ENCODE measurements around the gene ATP13A1.

Gene ATP13A1

GRCh38 chr19:19619849-19620210 lies 43.6 kb downstream of the ATP13A1 start:
- Histone ChIP-seq H3K4me3 (ENCODE audit: low read depth, low read length) (no peak overlapping the region), H3K9ac (ENCODE audit: low read length) (no peak overlapping the region), H3K23ac (ENCODE audit: low read length) (no peak overlapping the region), H2AFZ (ENCODE audit: insufficient read depth, low read length, poor library complexity) (no peak overlapping the region), H3K9me3 (ENCODE audit: insufficient read depth, low read depth, low read length) (no peaks in the 10 kb centered on the region), H3K4me1 (ENCODE audit: control insufficient read depth in 1 of 2, insufficient read depth in 2 of 2, low read length in 2 of 2) (peaks cover 3 to 6% of the 10 kb centered on the region in 2 experiments), H2BK120ac (ENCODE audit: insufficient read depth, low read length, poor library complexity) (no peak overlapping the region), H4K8ac (ENCODE audit: low read depth, low read length) (no peak overlapping the region), H4K12ac (ENCODE audit: low read depth, low read length) (no peak overlapping the region), H3K18ac (ENCODE audit: low read length) (no peak overlapping the region), H2BK12ac (ENCODE audit: low read length) (no peak overlapping the region), H3K4ac (ENCODE audit: low read depth, low read length) (no peak overlapping the region), H3K27ac (ENCODE audit: low read depth, low read length) (no peak overlapping the region), H3K79me2 (ENCODE audit: control insufficient read depth, insufficient read depth, low read length, poor library complexity) (no peaks in the 10 kb centered on the region), H3K79me1 (ENCODE audit: low read length) (no peaks in the 10 kb centered on the region), H2BK5ac (ENCODE audit: low read depth, low read length, poor library complexity) (no peak overlapping the region), H4K91ac (ENCODE audit: low read depth, low read length) (no peak overlapping the region), H3K14ac (ENCODE audit: low read length) (no peak overlapping the region), H3K4me2 (ENCODE audit: low read length) (no peak overlapping the region), H2AK5ac (ENCODE audit: low read length) (no peak overlapping the region), H3K36me3 (ENCODE audit: control insufficient read depth in 1 of 2, insufficient read depth in 2 of 2, low read length in 2 of 2) (peaks cover 14 to 18% of the 10 kb centered on the region in 2 experiments), H3K27me3 (ENCODE audit: insufficient read depth, low read length) (no peaks in the 10 kb centered on the region)
- no CpG with 5 or more reads among the region's 7 CpGs for WGBS (ENCODE audit: extremely low coverage, insufficient coverage, insufficient read length)
- DNase-seq: peak in 1 of 2 donors; percentile 69

- H3K4me3 ChIP-seq (ENCODE audit: low read depth, low read length): no peak overlapping the region
- H2BK5ac ChIP-seq (ENCODE audit: low read depth, low read length, poor library complexity): no peak overlapping the region
- H3K9ac ChIP-seq (ENCODE audit: low read length): no peak overlapping the region
- no peak overlapping the region for H2AK5ac ChIP-seq (ENCODE audit: low read length)
- WGBS (ENCODE audit: extremely low coverage, insufficient coverage, insufficient read length): no CpG with 5 or more reads among the region's 21 CpGs
- no peak for DNase-seq
- H3K4me2 ChIP-seq (ENCODE audit: low read length): peak overlapping the region; percentile 97
- no peak overlapping the region for H3K14ac ChIP-seq (ENCODE audit: low read length)
- H3K79me1 ChIP-seq (ENCODE audit: low read length): no peaks in the 10 kb centered on the region
- no peak overlapping the region for H3K23ac ChIP-seq (ENCODE audit: low read length)
- no peak overlapping the region for H2AFZ ChIP-seq (ENCODE audit: insufficient read depth, low read length, poor library complexity)
- H4K12ac ChIP-seq (ENCODE audit: low read depth, low read length): no peak overlapping the region
- H4K91ac ChIP-seq (ENCODE audit: low read depth, low read length): no peak overlapping the region
- H4K8ac ChIP-seq (ENCODE audit: low read depth, low read length): no peak overlapping the region
- no peak overlapping the region for H2BK12ac ChIP-seq (ENCODE audit: low read length)
- H3K27me3 ChIP-seq (ENCODE audit: insufficient read depth, low read length): no peaks in the 10 kb centered on the region
- no peaks in the 10 kb centered on the region for H3K9me3 ChIP-seq (ENCODE audit: insufficient read depth, low read depth, low read length)
- no peak overlapping the region for H3K27ac ChIP-seq (ENCODE audit: low read depth, low read length)
- no peaks in the 10 kb centered on the region for H3K79me2 ChIP-seq (ENCODE audit: control insufficient read depth, insufficient read depth, low read length, poor library complexity)
- H3K4me1 ChIP-seq (ENCODE audit: control insufficient read depth in 1 of 2, insufficient read depth in 2 of 2, low read length in 2 of 2): peaks cover 3 to 6% of the 10 kb centered on the region in 2 experiments
- H3K18ac ChIP-seq (ENCODE audit: low read length): no peak overlapping the region
- no peak overlapping the region for H2BK120ac ChIP-seq (ENCODE audit: insufficient read depth, low read length, poor library complexity)
- no peak overlapping the region for H3K4ac ChIP-seq (ENCODE audit: low read depth, low read length)
- H3K36me3 ChIP-seq (ENCODE audit: control insufficient read depth in 1 of 2, insufficient read depth in 2 of 2, low read length in 2 of 2): peaks cover 11 to 14% of the 10 kb centered on the region in 2 experiments
Measured at GRCh38 chr19:19619181-19619848, 44.2 kb downstream of the ATP13A1 start.

GRCh38 chr19:19618219-19619051 lies 45.0 kb downstream of the ATP13A1 start, which contains the start of gene PBX4:
Gene PBX4 (minus strand): TSS chr19:19618687. CDS start chr19:19618629, 58 bp downstream.
- DNase-seq: peak; percentile 97 to 98
- Histone ChIP-seq H2BK120ac (ENCODE audit: insufficient read depth, low read length, poor library complexity) (no peak within 1 kb of the TSS), H3K23ac (ENCODE audit: low read length) (no peak within 1 kb of the TSS), H3K9me3 (ENCODE audit: insufficient read depth, low read depth, low read length) (no peaks in the 10 kb centered on the region), H2AFZ (ENCODE audit: insufficient read depth, low read length, poor library complexity) (peak within 1 kb of the TSS; percentile 73), H2BK5ac (ENCODE audit: low read depth, low read length, poor library complexity) (no peak within 1 kb of the TSS), H3K14ac (ENCODE audit: low read length) (peak within 1 kb of the TSS; percentile 8), H4K8ac (ENCODE audit: low read depth, low read length) (peak within 1 kb of the TSS; percentile 64), H4K91ac (ENCODE audit: low read depth, low read length) (no peak within 1 kb of the TSS), H3K9ac (ENCODE audit: low read length) (peak within 1 kb of the TSS; percentile 36), H3K4me1 (ENCODE audit: control insufficient read depth in 1 of 2, insufficient read depth in 2 of 2, low read length in 2 of 2) (peaks cover 7 to 11% of the 10 kb centered on the region in 2 experiments), H3K27ac (ENCODE audit: low read depth, low read length) (no peak within 1 kb of the TSS), H3K27me3 (ENCODE audit: insufficient read depth, low read length) (no peaks in the 10 kb centered on the region), H3K18ac (ENCODE audit: low read length) (peak within 1 kb of the TSS; percentile 27), H3K36me3 (ENCODE audit: control insufficient read depth in 1 of 2, insufficient read depth in 2 of 2, low read length in 2 of 2) (peaks cover 2 to 5% of the 10 kb centered on the region in 2 experiments), H3K79me2 (ENCODE audit: control insufficient read depth, insufficient read depth, low read length, poor library complexity) (no peaks in the 10 kb centered on the region), H3K4me2 (ENCODE audit: low read length) (peak within 1 kb of the TSS; percentile 97), H3K4me3 (ENCODE audit: low read depth, low read length) (peak within 1 kb of the TSS; percentile 67), H4K12ac (ENCODE audit: low read depth, low read length) (no peak within 1 kb of the TSS), H2AK5ac (ENCODE audit: low read length) (no peak within 1 kb of the TSS), H3K79me1 (ENCODE audit: low read length) (no peaks in the 10 kb centered on the region), H3K4ac (ENCODE audit: low read depth, low read length) (no peak within 1 kb of the TSS), H2BK12ac (ENCODE audit: low read length) (no peak within 1 kb of the TSS)
- no CpG with 5 or more reads among the region's 80 CpGs for WGBS (ENCODE audit: extremely low coverage, insufficient coverage, insufficient read length)

- Histone ChIP-seq H3K9ac (ENCODE audit: low read length) (no peak overlapping the region), H3K9me3 (ENCODE audit: insufficient read depth, low read depth, low read length) (no peaks in the 10 kb centered on the region), H3K4me1 (ENCODE audit: control insufficient read depth in 1 of 2, insufficient read depth in 2 of 2, low read length in 2 of 2) (peaks cover 8 to 12% of the 10 kb centered on the region in 2 experiments), H3K36me3 (ENCODE audit: control insufficient read depth in 1 of 2, insufficient read depth in 2 of 2, low read length in 2 of 2) (no peaks in the 10 kb centered on the region), H2BK120ac (ENCODE audit: insufficient read depth, low read length, poor library complexity) (no peak overlapping the region), H3K27ac (ENCODE audit: low read depth, low read length) (no peak overlapping the region), H2BK5ac (ENCODE audit: low read depth, low read length, poor library complexity) (no peak overlapping the region), H3K79me1 (ENCODE audit: low read length) (no peaks in the 10 kb centered on the region), H4K91ac (ENCODE audit: low read depth, low read length) (no peak overlapping the region), H4K8ac (ENCODE audit: low read depth, low read length) (no peak overlapping the region), H2AK5ac (ENCODE audit: low read length) (no peak overlapping the region), H3K23ac (ENCODE audit: low read length) (no peak overlapping the region), H3K4me2 (ENCODE audit: low read length) (no peak overlapping the region), H4K12ac (ENCODE audit: low read depth, low read length) (no peak overlapping the region), H3K14ac (ENCODE audit: low read length) (no peak overlapping the region), H3K18ac (ENCODE audit: low read length) (no peak overlapping the region), H3K79me2 (ENCODE audit: control insufficient read depth, insufficient read depth, low read length, poor library complexity) (no peaks in the 10 kb centered on the region), H3K4ac (ENCODE audit: low read depth, low read length) (no peak overlapping the region), H2AFZ (ENCODE audit: insufficient read depth, low read length, poor library complexity) (no peak overlapping the region), H2BK12ac (ENCODE audit: low read length) (no peak overlapping the region), H3K27me3 (ENCODE audit: insufficient read depth, low read length) (no peaks in the 10 kb centered on the region), H3K4me3 (ENCODE audit: low read depth, low read length) (no peak overlapping the region)
- DNase-seq: peak; percentile 58 to 63
- no CpG with 5 or more reads among the region's 3 CpGs for WGBS (ENCODE audit: extremely low coverage, insufficient coverage, insufficient read length)
Measured at GRCh38 chr19:19615086-19615485, 48.4 kb downstream of the ATP13A1 start.
